Smooth muscle cell of trachea (primary cell): ENCODE data around the gene TYW1. TPM values are rescaled to one million over a fixed set of nuclear protein-coding genes. Genes with fewer than 3 reads are reported as not detected.

Source experiments
- total RNA-seq: library from RNA; depleted of rRNA; stranded (reverse); fragments of >200 nt; gene quantifications from 2 replicates; pipeline ENCODE4 v1.2.1, GENCODE V29; 2014

TYW1 gene
- 20.1 and 23.2 TPM in 2 replicates for total RNA-seq

GRCh38 chr7:66996444-66997191 lies at the start of gene TYW1:
TYW1 (plus strand) TSS chr7:66996833; CDS start chr7:66996979, 146 bp downstream.

GRCh38 chr7:66995050-66995776 lies 1.4 kb upstream of the TYW1 start, which contains the start of gene SBDS:
SBDS (minus strand) TSS chr7:66995586; CDS start chr7:66995417, 169 bp downstream.

Other genes with a start within 250 kb of the TYW1 start
- 68.2 and 103 TPM in 2 replicates for gene TMEM248, start 75.6 kb upstream of the TYW1 start, total RNA-seq
- gene SBDS, start 1.2 kb upstream of the TYW1 start, total RNA-seq, result 87.3 and 88.7 TPM in 2 replicates